Caco-2 (cell line): ENCODE data around the gene TMED1. TPM values are rescaled to one million over a fixed set of nuclear protein-coding genes. Genes with fewer than 3 reads are reported as not detected.
A peak's percentile ranks its signal among the peaks of the same experiment; 100 is the strongest.

Experiments used
- BruUV-seq: library from RNA; stranded (reverse); fragments of 400-500 nt; replicated peaks from 2 replicates; lab custom pipeline; 2021; lab: Mats Ljungman, UMichigan
- CTCF ChIA-PET: fragments of 300-600 bp; sonication (Branson Sonifier 250); formaldehyde crosslinking; loops from one replicate; lab custom pipeline; 2022; ENCODE audit warnings: antibody characterized with exemption; lab: Charles Lee
- POLR2A ChIA-PET: fragments of 300-600 bp; sonication (Branson Sonifier 250); formaldehyde crosslinking; loops from one replicate; lab custom pipeline; 2022; ENCODE audit warnings: antibody characterized with exemption; lab: Charles Lee
- DNase-seq, 2 experiments: peaks; one replicate each; pipeline versions ENCODE4 v3.0.0 to v3.0.0-alpha.2; 2020 to 2022
- H3K27me3 ChIP-seq: replicated peaks from 2 replicates; pipeline ENCODE4 v1.6.0; 2011; ENCODE audit warnings: low read length; ENCODE audit not compliant: control insufficient read depth, insufficient read depth
- H3K36me3 ChIP-seq: 2 replicates; pipeline ENCODE4 v1.5.1; 2011; ENCODE audit warnings: low read length; ENCODE audit not compliant: control insufficient read depth, insufficient read depth
- H3K4me1 ChIP-seq: fragments of 250-450 bp; sonication (Bioruptor Pico); 2 replicates; pipeline ENCODE4 v1.5.1; 2020; ENCODE audit warnings: mild to moderate bottlenecking
- H3K4me3 ChIP-seq: 2 replicates; pipeline ENCODE4 v1.5.1; 2011; ENCODE audit warnings: low read depth, mild to moderate bottlenecking, control low read depth, low read length
- H3K9me3 ChIP-seq: fragments of 250-450 bp; sonication (Bioruptor Pico); 2 replicates; pipeline ENCODE4 v1.5.1; 2020; ENCODE audit warnings: mild to moderate bottlenecking, moderate library complexity
- H3K27ac Mint-ChIP-seq: one replicate; pipeline ENCODE4 v1.8.0; 2022; ENCODE audit warnings: mixed read lengths; ENCODE audit not compliant: unreplicated experiment
- H3K27me3 Mint-ChIP-seq: one replicate; pipeline ENCODE4 v1.8.0; 2022; ENCODE audit warnings: mixed read lengths; ENCODE audit not compliant: insufficient read depth, unreplicated experiment
- H3K36me3 Mint-ChIP-seq: one replicate; pipeline ENCODE4 v1.8.0; 2022; ENCODE audit warnings: mild to moderate bottlenecking, mixed read lengths; ENCODE audit not compliant: insufficient read depth, unreplicated experiment
- H3K4me1 Mint-ChIP-seq: one replicate; pipeline ENCODE4 v1.8.0; 2022; ENCODE audit warnings: low read depth, mixed read lengths; ENCODE audit not compliant: unreplicated experiment
- H3K4me3 Mint-ChIP-seq: one replicate; pipeline ENCODE4 v1.8.0; 2022; ENCODE audit warnings: mild to moderate bottlenecking, moderate library complexity, mixed read lengths; ENCODE audit not compliant: unreplicated experiment
- H3K9me3 Mint-ChIP-seq: one replicate; pipeline ENCODE4 v1.8.0; 2022; ENCODE audit warnings: mixed read lengths; ENCODE audit not compliant: unreplicated experiment
- intact Hi-C: fragments of 100-400 bp; cut with micrococcal nuclease; formaldehyde crosslinking; loops from one replicate; pipeline ENCODE4 v1.10.0; 2022; ENCODE audit not compliant: unreplicated experiment
- total RNA-seq: library from RNA; stranded (reverse); gene quantifications from 2 replicates; pipeline ENCODE4 v1.2.3, GENCODE V29; 2022
- TF ChIP-seq, protein P1 (sequence below), 2 experiments: fragments of 200-600 bp in 1 of 2; IDR thresholded peaks; 1 replicate in 1 of 2; 2 replicates in 1 of 2; pipeline versions ENCODE4 v1.5.1 to v1.8.0; 2011 to 2022; ENCODE audit warnings: antibody characterized with exemption in 1 of 2, control low read depth in 1 of 2, inconsistent platforms in 1 of 2, low read depth in 1 of 2, low read length in 1 of 2, mild to moderate bottlenecking in 1 of 2, moderate library complexity in 1 of 2; ENCODE audit not compliant: insufficient read depth in 1 of 2, severe bottlenecking in 1 of 2, unreplicated experiment in 1 of 2

Gene TMED1
- total RNA-seq, 1 experiment from 2014 or later, result 41.4 TPM

DNA sequence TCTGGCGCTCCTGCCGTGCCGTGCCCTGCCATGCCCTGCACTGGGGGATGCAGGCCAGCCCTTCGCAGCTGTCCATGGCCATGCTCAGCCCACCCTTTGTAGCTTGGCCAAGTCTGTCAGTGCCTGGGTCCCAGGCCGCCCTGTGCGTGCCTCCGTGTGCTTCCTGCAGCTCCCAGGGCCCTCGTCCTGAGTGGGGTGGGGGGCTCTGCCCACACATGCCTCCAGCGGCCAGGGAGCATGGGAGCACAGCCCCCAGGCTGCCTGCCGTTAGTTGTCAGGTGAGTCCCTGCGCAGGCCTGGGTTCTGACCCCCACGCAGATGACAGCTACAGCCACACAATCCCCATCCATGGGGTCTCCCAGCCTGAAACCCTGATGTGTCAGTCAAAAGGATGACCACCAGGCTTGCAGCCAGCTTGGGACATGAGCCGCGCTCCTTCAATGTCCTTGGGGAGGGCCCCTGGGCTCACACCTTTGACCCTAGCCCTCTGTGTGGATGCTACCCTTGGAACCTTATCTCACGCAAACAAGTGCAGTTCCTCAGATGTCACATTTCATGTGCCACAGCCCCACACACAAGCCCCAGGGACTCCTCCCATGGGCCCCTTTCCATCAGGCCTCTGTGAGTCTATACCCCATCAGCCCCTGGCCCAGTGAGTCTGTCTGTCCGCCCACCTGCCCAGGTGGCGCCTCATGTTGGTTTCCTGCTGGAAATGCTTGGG, 24.5 kb downstream of the TMED1 start:
- Histone ChIP-seq H3K4me3 (no peak overlapping the region), H3K27me3 (no peaks in the 10 kb centered on the region), H3K9me3 (no peaks in the 10 kb centered on the region), H3K36me3 (no peaks in the 10 kb centered on the region; the same call in 1 of the 2 replicates), H3K4me1 (no peaks in the 10 kb centered on the region)
- no peaks in the 10 kb centered on the region for H3K27me3 Mint-ChIP-seq
- no TSS peak for BruUV-seq
- H3K27ac Mint-ChIP-seq, result no peak overlapping the region
- ChIA-PET CTCF (no interaction called here), POLR2A (no interaction called here)
- TF ChIP-seq, protein P1, sequence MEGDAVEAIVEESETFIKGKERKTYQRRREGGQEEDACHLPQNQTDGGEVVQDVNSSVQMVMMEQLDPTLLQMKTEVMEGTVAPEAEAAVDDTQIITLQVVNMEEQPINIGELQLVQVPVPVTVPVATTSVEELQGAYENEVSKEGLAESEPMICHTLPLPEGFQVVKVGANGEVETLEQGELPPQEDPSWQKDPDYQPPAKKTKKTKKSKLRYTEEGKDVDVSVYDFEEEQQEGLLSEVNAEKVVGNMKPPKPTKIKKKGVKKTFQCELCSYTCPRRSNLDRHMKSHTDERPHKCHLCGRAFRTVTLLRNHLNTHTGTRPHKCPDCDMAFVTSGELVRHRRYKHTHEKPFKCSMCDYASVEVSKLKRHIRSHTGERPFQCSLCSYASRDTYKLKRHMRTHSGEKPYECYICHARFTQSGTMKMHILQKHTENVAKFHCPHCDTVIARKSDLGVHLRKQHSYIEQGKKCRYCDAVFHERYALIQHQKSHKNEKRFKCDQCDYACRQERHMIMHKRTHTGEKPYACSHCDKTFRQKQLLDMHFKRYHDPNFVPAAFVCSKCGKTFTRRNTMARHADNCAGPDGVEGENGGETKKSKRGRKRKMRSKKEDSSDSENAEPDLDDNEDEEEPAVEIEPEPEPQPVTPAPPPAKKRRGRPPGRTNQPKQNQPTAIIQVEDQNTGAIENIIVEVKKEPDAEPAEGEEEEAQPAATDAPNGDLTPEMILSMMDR (IDR thresholded peaks at IDR 0.05; ENCODE audit: insufficient read depth in 1 of 2, low read depth in 1 of 2, low read length in 1 of 2, severe bottlenecking in 1 of 2, unreplicated experiment in 1 of 2), result no peak
- no peaks in the 10 kb centered on the region for H3K4me1 Mint-ChIP-seq
- intact Hi-C loops, result no loop called here
- DNase-seq, result no peak
- no peak overlapping the region for H3K4me3 Mint-ChIP-seq
- peaks cover 63% of the 10 kb centered on the region for H3K36me3 Mint-ChIP-seq
- no peaks in the 10 kb centered on the region for H3K9me3 Mint-ChIP-seq

DNA sequence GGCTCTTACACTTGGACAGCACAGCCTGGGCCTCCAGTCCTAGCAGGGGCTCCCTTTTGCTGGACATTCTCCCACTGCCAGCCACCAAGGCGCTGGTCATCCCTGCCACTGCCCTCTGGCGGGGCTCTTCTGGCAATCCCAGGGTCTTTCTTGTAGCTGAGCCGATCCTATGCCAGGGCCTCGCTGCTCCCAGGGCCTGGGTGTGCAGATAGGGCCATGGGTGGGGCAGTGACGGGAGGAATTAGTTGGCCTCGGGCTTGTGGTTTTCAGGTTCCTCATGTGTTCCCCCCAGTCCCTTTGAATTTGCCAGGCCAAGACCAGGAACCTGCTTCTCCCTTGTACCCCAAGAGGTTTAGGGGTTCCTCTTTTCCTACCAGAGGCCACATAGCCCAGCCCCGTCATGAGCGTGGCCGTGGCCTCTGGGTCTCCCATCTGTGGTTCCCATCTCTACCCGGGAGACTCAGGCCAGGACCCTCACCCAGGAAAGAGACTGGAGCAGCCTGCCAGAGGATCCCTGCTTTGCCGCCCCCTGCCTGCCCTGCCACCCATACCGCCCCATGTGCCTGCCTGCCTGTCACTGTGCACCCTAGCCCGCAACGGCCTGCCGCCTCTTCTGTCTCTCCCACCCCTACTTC, 26.2 kb downstream of the TMED1 start:
- H3K27ac Mint-ChIP-seq, result no peak overlapping the region
- no peaks in the 10 kb centered on the region for H3K9me3 Mint-ChIP-seq
- DNase-seq, result no peak
- no peaks in the 10 kb centered on the region for H3K27me3 Mint-ChIP-seq
- intact Hi-C loops, result no loop called here
- Histone ChIP-seq H3K27me3 (no peaks in the 10 kb centered on the region), H3K4me3 (no peak overlapping the region), H3K36me3 (no peaks in the 10 kb centered on the region; the same call in 1 of the 2 replicates), H3K9me3 (no peaks in the 10 kb centered on the region), H3K4me1 (no peaks in the 10 kb centered on the region)
- ChIA-PET POLR2A (no interaction called here), CTCF (interaction anchor here (0.7 kb wide), 1 partner anchor 92 kb away, joined by 3 read pairs; the partner anchor contains the start of gene DNM2)
- H3K36me3 Mint-ChIP-seq, result peaks cover 66% of the 10 kb centered on the region
- no peaks in the 10 kb centered on the region for H3K4me1 Mint-ChIP-seq
- TF ChIP-seq, protein P1 (IDR thresholded peaks at IDR 0.05; ENCODE audit: insufficient read depth in 1 of 2, low read depth in 1 of 2, low read length in 1 of 2, severe bottlenecking in 1 of 2, unreplicated experiment in 1 of 2), result no peak
- no peak overlapping the region for H3K4me3 Mint-ChIP-seq
- no TSS peak for BruUV-seq

DNA sequence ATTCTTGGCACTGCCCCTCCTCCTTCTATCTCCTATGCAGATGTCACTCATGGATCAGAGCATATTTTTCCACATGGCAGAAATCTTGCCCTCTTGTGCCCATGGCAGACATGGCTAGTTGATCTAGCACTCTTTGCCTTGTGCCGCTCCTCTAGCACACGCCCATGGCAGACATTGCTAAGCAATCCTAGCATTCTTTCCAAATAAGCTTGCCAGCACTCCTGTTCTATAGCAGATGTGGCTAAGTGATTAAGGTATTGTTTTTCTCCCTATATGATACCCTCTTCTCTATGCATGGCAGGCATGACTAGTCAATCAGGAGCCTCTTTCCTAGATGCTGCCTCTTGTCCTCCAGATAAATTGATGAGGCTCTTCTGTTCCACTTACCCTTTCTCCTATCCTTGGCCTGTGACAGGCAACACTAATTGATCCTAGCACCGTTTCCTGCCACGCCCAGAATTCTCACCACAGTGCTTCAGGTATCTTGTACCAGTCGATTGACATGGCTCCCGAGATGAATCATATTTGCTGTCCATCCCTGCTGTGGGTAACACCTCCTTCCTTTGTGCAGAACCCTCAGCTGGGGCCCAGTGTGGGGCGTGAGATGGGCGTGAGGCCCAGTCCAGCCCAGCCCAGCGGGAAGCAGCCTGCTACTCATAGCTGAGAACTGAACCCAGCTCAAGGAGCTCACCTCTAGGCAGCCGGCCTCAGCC, 26.9 kb downstream of the TMED1 start:
- Histone ChIP-seq H3K4me3 (no peak overlapping the region), H3K36me3 (no peaks in the 10 kb centered on the region; the same call in 1 of the 2 replicates), H3K27me3 (no peaks in the 10 kb centered on the region), H3K4me1 (no peaks in the 10 kb centered on the region), H3K9me3 (no peaks in the 10 kb centered on the region)
- CTCF ChIA-PET, result interaction anchor here (0.6 to 0.7 kb wide), 2 partner anchors 62 to 92 kb away, joined by 3 read pairs; partner anchors contain the start of gene DNM2
- TF ChIP-seq, protein P1 (IDR thresholded peaks at IDR 0.05; ENCODE audit: insufficient read depth in 1 of 2, low read depth in 1 of 2, low read length in 1 of 2, severe bottlenecking in 1 of 2, unreplicated experiment in 1 of 2), result no peak
- no peaks in the 10 kb centered on the region for H3K27me3 Mint-ChIP-seq
- no peaks in the 10 kb centered on the region for H3K4me1 Mint-ChIP-seq
- no peak overlapping the region for H3K4me3 Mint-ChIP-seq
- no TSS peak for BruUV-seq
- peaks cover 61% of the 10 kb centered on the region for H3K36me3 Mint-ChIP-seq
- POLR2A ChIA-PET, result no interaction called here
- intact Hi-C loops, result no loop called here
- peak overlapping the region; percentile 19 for H3K27ac Mint-ChIP-seq
- H3K9me3 Mint-ChIP-seq, result no peaks in the 10 kb centered on the region
- DNase-seq, result no peak
